CD8-positive, alpha-beta memory T cell (primary cell): Measurements from ENCODE around the gene STX11. TPM values are rescaled to one million over a fixed set of nuclear protein-coding genes. Genes with fewer than 3 reads are reported as not detected.
A peak's percentile ranks its signal among the peaks of the same experiment; 100 is the strongest.

Experiments used
- CTCF ChIA-PET: fragments of 350-600 bp; sonication (Branson Sonifier 250); formaldehyde crosslinking; loops from one replicate; lab custom pipeline; 2021; ENCODE audit warnings: antibody characterized with exemption; lab: Charles Lee
- POLR2A ChIA-PET: fragments of 350-600 bp; sonication (Branson Sonifier 250); formaldehyde crosslinking; loops from one replicate; lab custom pipeline; 2021; ENCODE audit warnings: antibody characterized with exemption; lab: Charles Lee
- DNase-seq, 5 donors: peaks; one replicate each; pipeline versions ENCODE4 v3.0.0 to v3.0.0-alpha.2; 2020 to 2022; ENCODE audit warnings: mixed read lengths in 1 of 5
- H3K27ac ChIP-seq: one replicate; pipeline ENCODE4 v1.7.0; 2013; ENCODE audit warnings: low read depth, mild to moderate bottlenecking, low read length, moderate library complexity
- H3K27me3 ChIP-seq: 2 replicates; pipeline ENCODE4 v1.7.0; 2013; ENCODE audit warnings: low read length, mild to moderate bottlenecking; ENCODE audit not compliant: insufficient read depth, poor library complexity, severe bottlenecking
- H3K36me3 ChIP-seq: 2 replicates; pipeline ENCODE4 v1.7.0; 2013; ENCODE audit warnings: mild to moderate bottlenecking, low read length, moderate library complexity; ENCODE audit not compliant: insufficient read depth
- H3K4me1 ChIP-seq: 2 replicates; pipeline ENCODE4 v1.7.0; 2013; ENCODE audit warnings: mild to moderate bottlenecking, low read length, moderate library complexity; ENCODE audit not compliant: insufficient read depth
- H3K4me3 ChIP-seq: 2 replicates; pipeline ENCODE4 v1.7.0; 2013; ENCODE audit warnings: mild to moderate bottlenecking, low read length
- H3K9me3 ChIP-seq: 2 replicates; pipeline ENCODE4 v1.7.0; 2013; ENCODE audit warnings: mild to moderate bottlenecking, low read length
- H3K27ac Mint-ChIP-seq, 8 donors: one replicate each; pipeline ENCODE4 v1.8.0; 2020 to 2021; ENCODE audit warnings: mixed read lengths in 8 of 8, mild to moderate bottlenecking in 6 of 8, inconsistent platforms in 3 of 8, moderate library complexity in 3 of 8
- H3K27me3 Mint-ChIP-seq, 2 donors: one replicate each; pipeline ENCODE4 v1.8.0; 2020 to 2021; ENCODE audit warnings: mixed read lengths in 2 of 2, mild to moderate bottlenecking in 1 of 2, moderate library complexity in 1 of 2
- H3K36me3 Mint-ChIP-seq, 3 donors: one replicate each; pipeline ENCODE4 v1.8.0; 2020 to 2021; ENCODE audit warnings: mixed read lengths in 3 of 3, inconsistent platforms in 1 of 3, mild to moderate bottlenecking in 1 of 3
- H3K4me1 Mint-ChIP-seq, 3 donors: one replicate each; pipeline ENCODE4 v1.8.0; 2020 to 2021; ENCODE audit warnings: mixed read lengths in 3 of 3, inconsistent platforms in 1 of 3, mild to moderate bottlenecking in 1 of 3
- H3K4me3 Mint-ChIP-seq, 7 donors: one replicate each; pipeline ENCODE4 v1.8.0; 2020 to 2021; ENCODE audit warnings: mixed read lengths in 7 of 7, mild to moderate bottlenecking in 6 of 7, moderate library complexity in 4 of 7, inconsistent platforms in 2 of 7
- H3K9me3 Mint-ChIP-seq, 5 donors: one replicate each; pipeline ENCODE4 v1.8.0; 2020 to 2022; ENCODE audit warnings: mixed read lengths in 5 of 5, mild to moderate bottlenecking in 3 of 5, moderate library complexity in 2 of 5, inconsistent platforms in 1 of 5
- polyA plus RNA-seq: library from polyadenylated mRNA; unstranded; fragments of 300-500 nt; fragmentation: Illumina TruSeq; gene quantifications from one replicate; pipeline ENCODE4 v1.2.3, GENCODE V29; 2021
- total RNA-seq, 2 experiments: library from RNA; stranded (reverse); gene quantifications; one replicate each; pipeline ENCODE4 v1.2.3, GENCODE V29; 2021

STX11 gene
- total and polyA plus RNA-seq, 3 experiments from 2014 or later = 16.7 to 30.0 (median 29.2) TPM

DNA sequence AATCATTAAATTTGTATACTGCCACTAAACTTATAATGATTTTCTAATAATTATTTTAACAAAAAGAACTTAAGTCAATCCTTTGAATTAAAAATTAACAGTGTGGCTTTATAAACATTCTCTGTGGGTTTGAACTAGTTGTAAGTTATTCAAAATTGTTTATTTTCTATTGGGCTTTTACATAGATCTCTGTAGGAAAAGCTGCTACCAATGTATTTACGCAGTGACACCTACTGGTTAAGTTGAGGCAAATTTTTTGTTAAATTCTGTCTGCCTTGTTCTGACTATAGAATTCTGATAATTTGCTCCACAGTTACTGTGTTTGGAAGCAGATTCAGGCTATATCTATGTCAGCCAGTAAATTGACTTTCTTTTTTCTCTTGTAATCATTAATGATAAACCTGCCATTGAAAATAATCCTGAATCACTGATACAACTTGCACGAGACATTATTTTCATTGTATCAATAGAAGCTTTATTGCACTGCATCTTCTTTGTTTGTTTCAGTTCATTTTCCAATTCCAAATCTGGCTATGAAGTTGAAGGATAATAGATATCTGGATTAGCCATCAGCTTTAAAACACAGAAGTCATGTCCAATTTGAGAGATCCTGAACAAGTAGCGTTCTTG lies 68.9 kb downstream of the STX11 start:
- CTCF ChIA-PET = interaction anchor here (0.9 to 4.6 kb wide), 9 partner anchors 9 to 279 kb away, joined by 3 to 15 read pairs (median 3); no protein-coding TSS in a partner anchor

GRCh38 chr6:144220031-144220790 lies 69.9 kb downstream of the STX11 start:
- no peak for DNase-seq
- Mint-ChIP-seq H3K36me3 (peaks cover 0 to 12% (median 2%) of the 10 kb centered on the region in 3 donors), H3K9me3 (peaks cover 0 to 6% (median 3%) of the 10 kb centered on the region in 5 donors), H3K27ac (no peak overlapping the region), H3K27me3 (peaks cover 0 to 15% of the 10 kb centered on the region in 2 donors), H3K4me3 (no peak overlapping the region), H3K4me1 (peaks cover 38 to 45% (median 41%) of the 10 kb centered on the region in 3 donors)
- ChIA-PET CTCF (interaction anchor here (4.6 kb wide), 1 partner anchor 280 kb away, joined by 15 read pairs; no protein-coding TSS in a partner anchor), POLR2A (no interaction called here)
- H3K4me3 ChIP-seq = no peak overlapping the region
- no peaks in the 10 kb centered on the region for H3K9me3 ChIP-seq
- no peak overlapping the region for H3K27ac ChIP-seq
- no peaks in the 10 kb centered on the region for H3K27me3 ChIP-seq
- H3K4me1 ChIP-seq = peaks cover 25% of the 10 kb centered on the region
- no peaks in the 10 kb centered on the region for H3K36me3 ChIP-seq

More for the DNA sequence above, 68.9 kb downstream of the STX11 start:
- Mint-ChIP-seq H3K27ac (peak overlapping the region in 2 of 8 donors; percentile 8 to 100), H3K9me3 (peaks cover 0 to 6% (median 3%) of the 10 kb centered on the region in 5 donors), H3K4me3 (peak overlapping the region in 1 of 7 donors; percentile 38), H3K4me1 (peaks cover 39 to 46% (median 44%) of the 10 kb centered on the region in 3 donors), H3K27me3 (peaks cover 0 to 15% of the 10 kb centered on the region in 2 donors), H3K36me3 (peaks cover 0 to 12% (median 2%) of the 10 kb centered on the region in 3 donors)
- Histone ChIP-seq H3K4me1 (peaks cover 30% of the 10 kb centered on the region), H3K9me3 (no peaks in the 10 kb centered on the region), H3K4me3 (no peak overlapping the region), H3K36me3 (no peaks in the 10 kb centered on the region), H3K27ac (no peak overlapping the region), H3K27me3 (no peaks in the 10 kb centered on the region)
- DNase-seq = peak in 2 of 5 donors; percentile 39 to 40
- POLR2A ChIA-PET = interaction anchor here (0.6 to 1.1 kb wide), 4 partner anchors 51 to 124 kb away, joined by 3 to 6 read pairs (median 3); partner anchors contain the start of genes SF3B5 and STX11

DNA sequence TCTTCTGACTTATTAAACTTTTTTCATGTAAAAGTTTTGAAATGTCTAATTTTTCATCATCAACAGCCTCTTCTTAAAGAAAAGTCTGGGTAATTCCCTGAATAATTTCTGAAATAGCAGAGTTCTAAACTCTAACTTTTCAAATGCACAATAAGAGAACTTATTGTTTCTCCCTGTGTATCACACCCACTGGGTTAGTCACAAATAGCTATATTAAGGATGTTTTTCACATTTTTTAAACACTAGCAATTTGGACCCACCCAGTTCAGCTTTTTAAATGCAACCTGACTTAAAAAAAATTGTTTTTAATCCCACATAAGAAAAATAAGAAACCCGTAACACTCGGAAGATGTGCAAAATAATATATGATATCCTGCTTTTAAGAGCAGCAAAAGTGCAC lies 73.4 kb downstream of the STX11 start:
- no peaks in the 10 kb centered on the region for H3K27me3 ChIP-seq
- Mint-ChIP-seq H3K4me1 (peaks cover 6 to 17% (median 7%) of the 10 kb centered on the region in 3 donors), H3K36me3 (no peaks in the 10 kb centered on the region), H3K9me3 (no peaks in the 10 kb centered on the region), H3K27me3 (no peaks in the 10 kb centered on the region), H3K27ac (no peak overlapping the region), H3K4me3 (no peak overlapping the region)
- no peak for DNase-seq
- H3K4me3 ChIP-seq = no peak overlapping the region
- ChIA-PET POLR2A (no interaction called here), CTCF (interaction anchor here (1.5 kb wide), 1 partner anchor 10 kb away, joined by 3 read pairs; no protein-coding TSS in a partner anchor)
- no peaks in the 10 kb centered on the region for H3K36me3 ChIP-seq
- peaks cover under 1% of the 10 kb centered on the region for H3K4me1 ChIP-seq
- H3K27ac ChIP-seq = no peak overlapping the region
- H3K9me3 ChIP-seq = no peaks in the 10 kb centered on the region

DNA sequence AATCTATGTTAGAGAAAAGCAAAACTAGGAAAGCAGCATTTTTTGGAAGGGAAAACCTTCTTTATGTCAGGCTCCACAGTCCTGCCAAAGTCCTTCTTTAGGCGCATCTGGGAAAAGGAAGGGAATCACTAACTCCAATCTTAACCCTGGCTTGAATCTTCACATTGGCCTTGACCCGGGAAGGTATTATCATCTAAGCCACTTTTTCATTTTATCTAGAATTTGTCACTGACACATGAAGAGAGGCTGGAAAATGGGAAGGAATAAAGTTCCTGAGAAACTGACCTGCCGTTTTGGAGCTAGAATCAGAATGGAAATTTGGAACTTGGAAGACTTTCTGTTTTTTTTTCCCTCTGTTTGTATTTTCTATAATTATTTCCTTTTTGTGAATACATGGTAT lies 81.4 kb downstream of the STX11 start:
- no peaks in the 10 kb centered on the region for H3K36me3 Mint-ChIP-seq
- Histone ChIP-seq H3K36me3 (no peaks in the 10 kb centered on the region), H3K4me3 (no peak overlapping the region), H3K4me1 (no peaks in the 10 kb centered on the region), H3K9me3 (no peaks in the 10 kb centered on the region), H3K27me3 (no peaks in the 10 kb centered on the region), H3K27ac (no peak overlapping the region)
- POLR2A ChIA-PET = no interaction called here
- H3K9me3 Mint-ChIP-seq = peaks cover 0 to 2% (median 0%) of the 10 kb centered on the region in 5 donors
- no peaks in the 10 kb centered on the region for H3K4me1 Mint-ChIP-seq
- H3K27ac Mint-ChIP-seq = no peak overlapping the region
- H3K4me3 Mint-ChIP-seq = no peak overlapping the region
- CTCF ChIA-PET = no interaction called here
- no peaks in the 10 kb centered on the region for H3K27me3 Mint-ChIP-seq
- DNase-seq = no peak

DNA sequence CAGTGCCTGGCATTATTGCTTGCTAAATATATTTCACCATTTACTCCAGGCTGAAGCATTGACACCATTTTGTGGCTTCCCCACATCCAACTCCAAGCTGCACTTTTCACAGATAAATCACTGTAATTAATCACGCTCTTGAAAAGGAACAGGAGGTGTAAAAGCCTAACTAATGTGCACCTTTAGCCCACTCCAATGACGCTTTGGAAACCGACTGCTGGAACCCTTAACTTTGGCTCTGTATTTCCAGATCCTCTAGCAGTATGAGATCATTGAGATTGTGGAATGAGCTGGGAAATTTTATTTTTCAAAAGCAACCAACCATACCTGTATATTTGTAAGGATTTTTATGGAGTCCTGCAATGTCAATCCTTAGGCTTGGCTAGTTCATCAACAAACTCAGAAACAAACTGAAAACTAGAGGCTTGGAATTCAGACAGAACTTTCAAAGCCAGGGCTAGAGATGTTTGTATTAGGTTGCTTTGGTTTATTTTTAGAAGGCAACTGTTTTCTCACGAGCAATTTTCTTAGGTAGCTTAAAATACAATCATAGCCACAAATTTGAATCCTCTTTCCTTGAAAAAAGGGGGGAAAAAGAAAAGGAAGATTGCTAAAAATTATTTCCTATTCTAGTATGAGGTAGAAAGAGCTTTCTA lies 82.0 kb downstream of the STX11 start:
- H3K27ac Mint-ChIP-seq = no peak overlapping the region
- H3K36me3 Mint-ChIP-seq = no peaks in the 10 kb centered on the region
- no peak for DNase-seq
- Histone ChIP-seq H3K36me3 (no peaks in the 10 kb centered on the region), H3K27me3 (no peaks in the 10 kb centered on the region), H3K4me3 (no peak overlapping the region), H3K9me3 (no peaks in the 10 kb centered on the region), H3K4me1 (no peaks in the 10 kb centered on the region), H3K27ac (no peak overlapping the region)
- H3K27me3 Mint-ChIP-seq = no peaks in the 10 kb centered on the region
- H3K4me1 Mint-ChIP-seq = no peaks in the 10 kb centered on the region
- H3K9me3 Mint-ChIP-seq = peaks cover 0 to 2% (median 0%) of the 10 kb centered on the region in 5 donors
- no peak overlapping the region for H3K4me3 Mint-ChIP-seq
- ChIA-PET CTCF (interaction anchor here (1.5 kb wide), 1 partner anchor 8 kb away, joined by 3 read pairs; no protein-coding TSS in a partner anchor), POLR2A (no interaction called here)

DNA sequence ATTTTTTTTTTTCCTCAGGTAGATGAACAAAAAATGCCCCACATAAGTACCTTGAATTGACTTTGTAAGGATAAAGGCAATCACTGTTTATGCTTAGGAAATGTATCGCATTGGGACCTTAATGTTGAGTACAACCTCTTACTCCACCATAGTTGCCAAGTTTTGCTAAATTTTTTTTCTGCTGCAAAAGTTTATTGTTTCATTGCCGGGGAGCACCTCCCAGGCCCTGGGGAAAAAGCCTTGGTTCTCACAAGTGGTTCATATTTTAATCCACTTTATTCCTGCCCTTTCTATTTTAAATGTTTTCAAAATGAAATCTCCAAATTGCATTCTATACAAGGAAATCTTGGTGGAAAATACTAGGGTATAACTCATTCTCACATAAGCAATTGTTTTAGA lies 82.5 kb downstream of the STX11 start:
- H3K4me3 ChIP-seq = no peak overlapping the region
- Mint-ChIP-seq H3K4me1 (no peaks in the 10 kb centered on the region), H3K27me3 (no peaks in the 10 kb centered on the region), H3K9me3 (peaks cover 0 to 2% (median 0%) of the 10 kb centered on the region in 5 donors), H3K36me3 (no peaks in the 10 kb centered on the region), H3K27ac (no peak overlapping the region), H3K4me3 (no peak overlapping the region)
- ChIA-PET POLR2A (no interaction called here), CTCF (interaction anchor here (1.5 kb wide), 1 partner anchor 9 kb away, joined by 3 read pairs; no protein-coding TSS in a partner anchor)
- H3K9me3 ChIP-seq = no peaks in the 10 kb centered on the region
- no peaks in the 10 kb centered on the region for H3K27me3 ChIP-seq
- DNase-seq = no peak
- H3K36me3 ChIP-seq = no peaks in the 10 kb centered on the region
- H3K27ac ChIP-seq = no peak overlapping the region
- no peaks in the 10 kb centered on the region for H3K4me1 ChIP-seq

DNA sequence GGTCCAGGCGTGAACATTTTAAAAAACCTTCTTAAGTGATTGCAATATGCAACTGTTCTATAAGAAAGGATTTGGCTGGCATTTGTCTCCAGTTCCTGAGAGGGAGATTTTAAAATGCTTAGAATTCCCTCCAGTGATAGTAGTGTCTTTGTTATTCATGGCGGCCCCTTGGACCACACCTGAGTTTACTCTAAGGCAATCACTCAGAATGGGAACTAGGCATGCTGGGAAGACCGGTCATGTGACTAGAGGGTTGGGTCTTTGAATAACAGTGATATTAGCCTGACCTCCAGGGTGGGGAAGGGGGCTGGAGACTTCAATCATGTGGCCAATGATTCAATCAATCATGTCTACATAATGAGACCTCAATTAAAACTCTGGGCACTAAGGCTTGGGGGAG lies 84.1 kb downstream of the STX11 start:
- peaks cover 0 to 3% (median 0%) of the 10 kb centered on the region in 5 donors for H3K9me3 Mint-ChIP-seq
- POLR2A ChIA-PET = no interaction called here
- no peak overlapping the region for H3K4me3 ChIP-seq

More for the DNA sequence above, 84.1 kb downstream of the STX11 start:
- Histone ChIP-seq H3K36me3 (no peaks in the 10 kb centered on the region), H3K27ac (no peak overlapping the region), H3K4me1 (no peaks in the 10 kb centered on the region), H3K9me3 (no peaks in the 10 kb centered on the region), H3K27me3 (no peaks in the 10 kb centered on the region)
- CTCF ChIA-PET = interaction anchor here (0.8 kb wide), 1 partner anchor 15 kb away, joined by 4 read pairs; no protein-coding TSS in a partner anchor
- Mint-ChIP-seq H3K4me1 (no peaks in the 10 kb centered on the region), H3K27ac (no peak overlapping the region), H3K27me3 (no peaks in the 10 kb centered on the region), H3K36me3 (no peaks in the 10 kb centered on the region), H3K4me3 (no peak overlapping the region)
- DNase-seq = no peak
